Astrocyte (in vitro differentiated cells and primary cell): Measurements from ENCODE around the gene TM2D1.

Experiments
- CTCF ChIP-seq: IDR thresholded peaks from 2 replicates; pipeline ENCODE4 v1.5.1; 2011; ENCODE audit warnings: low read depth, mild to moderate bottlenecking, inconsistent platforms, low read length, moderate library complexity; ENCODE audit not compliant: insufficient read depth
- EZH2 ChIP-seq: IDR thresholded peaks from 2 replicates; pipeline ENCODE4 v1.6.1; 2012; ENCODE audit warnings: mild to moderate bottlenecking, low read length, inconsistent platforms; ENCODE audit not compliant: insufficient read depth

- TF ChIP-seq EZH2 (no peak), CTCF (no peak)
These were observed 85.2 kb downstream of the TM2D1 start for GRCh38 chr1:61639608-61640336.
